Brain microvascular endothelial cell (primary cell): ENCODE data around the gene COPS8.

Experiments used
- DNase-seq: peaks from one replicate; pipeline ENCODE4 v3.0.0-alpha.2; 2020
- H3K27ac ChIP-seq: fragments of 250-450 bp; sonication (Bioruptor Pico); 2 replicates; pipeline ENCODE4 v1.5.1; 2020; ENCODE audit warnings: mild to moderate bottlenecking, moderate library complexity
- H3K27me3 ChIP-seq: fragments of 250-450 bp; sonication (Bioruptor Pico); replicated peaks from 2 replicates; pipeline ENCODE4 v1.5.1; 2020; ENCODE audit warnings: mild to moderate bottlenecking
- H3K36me3 ChIP-seq: fragments of 250-450 bp; sonication (Bioruptor Pico); replicated peaks from 2 replicates; pipeline ENCODE4 v1.5.1; 2020; ENCODE audit warnings: mild to moderate bottlenecking
- H3K4me3 ChIP-seq: 2 replicates; pipeline ENCODE4 v1.5.1; 2011; ENCODE audit warnings: low read depth, mild to moderate bottlenecking, control low read depth, low read length, moderate library complexity
- CTCF ChIP-seq: IDR thresholded peaks from 2 replicates; pipeline ENCODE4 v1.5.1; 2011; ENCODE audit warnings: low read depth, mild to moderate bottlenecking, moderate library complexity, low read length, control low read depth, inconsistent platforms; ENCODE audit errors: missing control alignments
- in situ Hi-C: cut with HindIII; loops from 2 replicates; pipeline ENCODE4 v1.10.0; 2017; ENCODE audit warnings: low sequenced_read_pairs, low pct_ligation_motif_present

Gene COPS8

GRCh38 chr2:237075749-237076599, 9.7 kb upstream of the COPS8 start:
- H3K36me3 ChIP-seq: no peaks in the 10 kb centered on the region
- no peak for TF ChIP-seq CTCF
- no peak overlapping the region for H3K27ac ChIP-seq
- H3K27me3 ChIP-seq: no peaks in the 10 kb centered on the region
- no peak overlapping the region for H3K4me3 ChIP-seq
- in situ Hi-C loops: no loop called here
- DNase-seq: no peak

GRCh38 chr2:237081596-237081995, 4.1 kb upstream of the COPS8 start:
- no peak overlapping the region for H3K27ac ChIP-seq
- no peak for DNase-seq
- no peaks in the 10 kb centered on the region for H3K36me3 ChIP-seq
- no peak overlapping the region for H3K4me3 ChIP-seq
- in situ Hi-C loops: no loop called here
- TF ChIP-seq CTCF: no peak
- no peaks in the 10 kb centered on the region for H3K27me3 ChIP-seq

GRCh38 chr2:237083026-237083425, 2.7 kb upstream of the COPS8 start:
- in situ Hi-C loops: no loop called here
- no peak for DNase-seq
- no peaks in the 10 kb centered on the region for H3K36me3 ChIP-seq
- no peak overlapping the region for H3K4me3 ChIP-seq
- no peaks in the 10 kb centered on the region for H3K27me3 ChIP-seq
- no peak overlapping the region for H3K27ac ChIP-seq
- TF ChIP-seq CTCF: no peak

- TF ChIP-seq CTCF: no peak
- H3K27ac ChIP-seq: no peak overlapping the region
- DNase-seq: no peak
- no peaks in the 10 kb centered on the region for H3K36me3 ChIP-seq
- no peaks in the 10 kb centered on the region for H3K27me3 ChIP-seq
- in situ Hi-C loops: no loop called here
- H3K4me3 ChIP-seq: no peak overlapping the region
Measured at GRCh38 chr2:237084444-237084843, 1.2 kb upstream of the COPS8 start.

GRCh38 chr2:237090906-237091305, 5.2 kb downstream of the COPS8 start:
- TF ChIP-seq CTCF: no peak
- DNase-seq: no peak
- Histone ChIP-seq H3K27me3 (no peaks in the 10 kb centered on the region), H3K36me3 (peaks cover 20% of the 10 kb centered on the region), H3K27ac (no peak overlapping the region), H3K4me3 (no peak overlapping the region)
- in situ Hi-C loops: no loop called here

- TF ChIP-seq CTCF: no peak
- DNase-seq: peak; percentile 27
- in situ Hi-C loops: no loop called here
- no peak overlapping the region for H3K4me3 ChIP-seq
- H3K36me3 ChIP-seq: peaks cover 22% of the 10 kb centered on the region
- H3K27ac ChIP-seq: no peak overlapping the region
- H3K27me3 ChIP-seq: no peaks in the 10 kb centered on the region
Measured at GRCh38 chr2:237091779-237092436, 6.2 kb downstream of the COPS8 start.
